ENCODE data around the gene KLK3. TPM values are rescaled to one million over a fixed set of nuclear protein-coding genes. Genes with fewer than 3 reads are reported as not detected.

The KLK3 gene
- total and polyA plus RNA-seq, 5 donors from 2014 or later, result not detected

DNA sequence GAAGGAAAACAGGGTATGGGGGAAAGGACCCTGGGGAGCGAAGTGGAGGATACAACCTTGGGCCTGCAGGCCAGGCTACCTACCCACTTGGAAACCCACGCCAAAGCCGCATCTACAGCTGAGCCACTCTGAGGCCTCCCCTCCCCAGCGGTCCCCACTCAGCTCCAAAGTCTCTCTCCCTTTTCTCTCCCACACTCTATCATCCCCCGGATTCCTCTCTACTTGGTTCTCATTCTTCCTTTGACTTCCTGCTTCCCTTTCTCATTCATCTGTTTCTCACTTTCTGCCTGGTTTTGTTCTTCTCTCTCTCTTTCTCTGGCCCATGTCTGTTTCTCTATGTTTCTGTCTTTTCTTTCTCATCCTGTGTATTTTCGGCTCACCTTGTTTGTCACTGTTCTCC lies 2.7 kb downstream of the KLK3 start:
- peak overlapping the region in 1 of 3 donors; percentile 10 for H3K27ac Mint-ChIP-seq
- peaks cover 24% of the 10 kb centered on the region for H3K27me3 Mint-ChIP-seq

DNA sequence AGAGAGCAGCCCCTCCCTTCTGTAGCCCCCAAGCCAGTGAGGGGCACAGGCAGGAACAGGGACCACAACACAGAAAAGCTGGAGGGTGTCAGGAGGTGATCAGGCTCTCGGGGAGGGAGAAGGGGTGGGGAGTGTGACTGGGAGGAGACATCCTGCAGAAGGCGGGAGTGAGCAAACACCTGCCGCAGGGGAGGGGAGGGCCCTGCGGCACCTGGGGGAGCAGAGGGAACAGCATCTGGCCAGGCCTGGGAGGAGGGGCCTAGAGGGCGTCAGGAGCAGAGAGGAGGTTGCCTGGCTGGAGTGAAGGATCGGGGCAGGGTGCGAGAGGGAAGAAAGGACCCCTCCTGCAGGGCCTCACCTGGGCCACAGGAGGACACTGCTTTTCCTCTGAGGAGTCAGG lies 4.2 kb downstream of the KLK3 start:
- no peaks in the 10 kb centered on the region for H3K4me1 ChIP-seq (ENCODE audit: control insufficient read depth, insufficient read depth, low read length, poor library complexity, severe bottlenecking)
- Mint-ChIP-seq H3K9me3 (peaks cover 0 to 15% (median 1%) of the 10 kb centered on the region in 7 donors), H3K4me1 (no peaks in the 10 kb centered on the region), H3K27me3 (peaks cover 29% of the 10 kb centered on the region), H3K4me3 (no peak overlapping the region), H3K27ac (no peak overlapping the region), H3K36me3 (no peaks in the 10 kb centered on the region)
- no peaks in the 10 kb centered on the region for H3K27me3 ChIP-seq (ENCODE audit: control insufficient read depth, insufficient read depth, low read length)
- no peak overlapping the region for H3K4me3 ChIP-seq (ENCODE audit: low read depth, low read length)
- DNase-seq, result no peak
- H3K27ac ChIP-seq (ENCODE audit: insufficient read depth, low read length, poor library complexity, severe bottlenecking), result no peak overlapping the region
- no peaks in the 10 kb centered on the region for H3K36me3 ChIP-seq (ENCODE audit: control insufficient read depth, insufficient read depth, low read length)
- no peak for ATAC-seq (ENCODE audit: low read depth in 2 of 2)
- peaks cover 0 to 4% of the 10 kb centered on the region in 2 experiments for H3K9me3 ChIP-seq (ENCODE audit: control insufficient read depth in 2 of 2, low read length in 2 of 2)

More for the DNA sequence above, 2.7 kb downstream of the KLK3 start:
- ATAC-seq (ENCODE audit: low read depth in 2 of 2) (no peak), DNase-seq (no peak)
- H3K4me3 Mint-ChIP-seq, result no peak overlapping the region
- Histone ChIP-seq H3K27ac (ENCODE audit: insufficient read depth, low read length, poor library complexity, severe bottlenecking) (no peak overlapping the region), H3K4me3 (ENCODE audit: low read depth, low read length) (no peak overlapping the region), H3K9me3 (ENCODE audit: control insufficient read depth in 2 of 2, low read length in 2 of 2) (peaks cover 0 to 4% of the 10 kb centered on the region in 2 experiments), H3K36me3 (ENCODE audit: control insufficient read depth, insufficient read depth, low read length) (no peaks in the 10 kb centered on the region), H3K27me3 (ENCODE audit: control insufficient read depth, insufficient read depth, low read length) (no peaks in the 10 kb centered on the region), H3K4me1 (ENCODE audit: control insufficient read depth, insufficient read depth, low read length, poor library complexity, severe bottlenecking) (no peaks in the 10 kb centered on the region)
- H3K4me1 Mint-ChIP-seq, result no peaks in the 10 kb centered on the region
- H3K9me3 Mint-ChIP-seq, result peaks cover 0 to 15% (median 0%) of the 10 kb centered on the region in 7 donors
- no peaks in the 10 kb centered on the region for H3K36me3 Mint-ChIP-seq

DNA sequence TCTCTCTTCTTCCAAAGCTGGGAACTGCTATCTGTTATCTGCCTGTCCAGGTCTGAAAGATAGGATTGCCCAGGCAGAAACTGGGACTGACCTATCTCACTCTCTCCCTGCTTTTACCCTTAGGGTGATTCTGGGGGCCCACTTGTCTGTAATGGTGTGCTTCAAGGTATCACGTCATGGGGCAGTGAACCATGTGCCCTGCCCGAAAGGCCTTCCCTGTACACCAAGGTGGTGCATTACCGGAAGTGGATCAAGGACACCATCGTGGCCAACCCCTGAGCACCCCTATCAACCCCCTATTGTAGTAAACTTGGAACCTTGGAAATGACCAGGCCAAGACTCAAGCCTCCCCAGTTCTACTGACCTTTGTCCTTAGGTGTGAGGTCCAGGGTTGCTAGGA lies 5.1 kb downstream of the KLK3 start:
- no peak overlapping the region for H3K4me3 Mint-ChIP-seq
- no peaks in the 10 kb centered on the region for H3K4me1 ChIP-seq (ENCODE audit: control insufficient read depth, insufficient read depth, low read length, poor library complexity, severe bottlenecking)
- H3K4me3 ChIP-seq (ENCODE audit: low read depth, low read length), result no peak overlapping the region
- peaks cover 0 to 4% of the 10 kb centered on the region in 2 experiments for H3K9me3 ChIP-seq (ENCODE audit: control insufficient read depth in 2 of 2, low read length in 2 of 2)
- no peak overlapping the region for H3K27ac ChIP-seq (ENCODE audit: insufficient read depth, low read length, poor library complexity, severe bottlenecking)
- DNase-seq, result no peak
- H3K27me3 ChIP-seq (ENCODE audit: control insufficient read depth, insufficient read depth, low read length), result no peaks in the 10 kb centered on the region
- no peak for ATAC-seq (ENCODE audit: low read depth in 2 of 2)
- H3K4me1 Mint-ChIP-seq, result no peaks in the 10 kb centered on the region
- peaks cover 0 to 15% (median 1%) of the 10 kb centered on the region in 7 donors for H3K9me3 Mint-ChIP-seq
- H3K36me3 Mint-ChIP-seq, result no peaks in the 10 kb centered on the region
- no peak overlapping the region for H3K27ac Mint-ChIP-seq
- H3K36me3 ChIP-seq (ENCODE audit: control insufficient read depth, insufficient read depth, low read length), result no peaks in the 10 kb centered on the region
- H3K27me3 Mint-ChIP-seq, result peaks cover 29% of the 10 kb centered on the region

DNA sequence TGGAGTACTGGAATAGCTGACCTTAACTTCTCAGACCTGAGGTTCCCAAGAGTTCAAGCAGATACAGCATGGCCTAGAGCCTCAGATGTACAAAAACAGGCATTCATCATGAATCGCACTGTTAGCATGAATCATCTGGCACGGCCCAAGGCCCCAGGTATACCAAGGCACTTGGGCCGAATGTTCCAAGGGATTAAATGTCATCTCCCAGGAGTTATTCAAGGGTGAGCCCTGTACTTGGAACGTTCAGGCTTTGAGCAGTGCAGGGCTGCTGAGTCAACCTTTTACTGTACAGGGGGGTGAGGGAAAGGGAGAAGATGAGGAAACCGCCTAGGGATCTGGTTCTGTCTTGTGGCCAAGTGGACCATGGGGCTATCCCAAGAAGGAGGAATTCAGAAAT lies 6.3 kb downstream of the KLK3 start:
- Mint-ChIP-seq H3K36me3 (no peaks in the 10 kb centered on the region), H3K9me3 (peaks cover 0 to 15% (median 0%) of the 10 kb centered on the region in 7 donors), H3K27me3 (peaks cover 30% of the 10 kb centered on the region), H3K27ac (no peak overlapping the region), H3K4me1 (no peaks in the 10 kb centered on the region), H3K4me3 (no peak overlapping the region)
- no peaks in the 10 kb centered on the region for H3K4me1 ChIP-seq (ENCODE audit: control insufficient read depth, insufficient read depth, low read length, poor library complexity, severe bottlenecking)
- no peaks in the 10 kb centered on the region for H3K27me3 ChIP-seq (ENCODE audit: control insufficient read depth, insufficient read depth, low read length)
- H3K4me3 ChIP-seq (ENCODE audit: low read depth, low read length), result no peak overlapping the region
- no peak overlapping the region for H3K27ac ChIP-seq (ENCODE audit: insufficient read depth, low read length, poor library complexity, severe bottlenecking)
- ATAC-seq (ENCODE audit: low read depth in 2 of 2), result no peak
- H3K36me3 ChIP-seq (ENCODE audit: control insufficient read depth, insufficient read depth, low read length), result no peaks in the 10 kb centered on the region
- DNase-seq, result no peak
- peaks cover 0 to 4% of the 10 kb centered on the region in 2 experiments for H3K9me3 ChIP-seq (ENCODE audit: control insufficient read depth in 2 of 2, low read length in 2 of 2)

DNA sequence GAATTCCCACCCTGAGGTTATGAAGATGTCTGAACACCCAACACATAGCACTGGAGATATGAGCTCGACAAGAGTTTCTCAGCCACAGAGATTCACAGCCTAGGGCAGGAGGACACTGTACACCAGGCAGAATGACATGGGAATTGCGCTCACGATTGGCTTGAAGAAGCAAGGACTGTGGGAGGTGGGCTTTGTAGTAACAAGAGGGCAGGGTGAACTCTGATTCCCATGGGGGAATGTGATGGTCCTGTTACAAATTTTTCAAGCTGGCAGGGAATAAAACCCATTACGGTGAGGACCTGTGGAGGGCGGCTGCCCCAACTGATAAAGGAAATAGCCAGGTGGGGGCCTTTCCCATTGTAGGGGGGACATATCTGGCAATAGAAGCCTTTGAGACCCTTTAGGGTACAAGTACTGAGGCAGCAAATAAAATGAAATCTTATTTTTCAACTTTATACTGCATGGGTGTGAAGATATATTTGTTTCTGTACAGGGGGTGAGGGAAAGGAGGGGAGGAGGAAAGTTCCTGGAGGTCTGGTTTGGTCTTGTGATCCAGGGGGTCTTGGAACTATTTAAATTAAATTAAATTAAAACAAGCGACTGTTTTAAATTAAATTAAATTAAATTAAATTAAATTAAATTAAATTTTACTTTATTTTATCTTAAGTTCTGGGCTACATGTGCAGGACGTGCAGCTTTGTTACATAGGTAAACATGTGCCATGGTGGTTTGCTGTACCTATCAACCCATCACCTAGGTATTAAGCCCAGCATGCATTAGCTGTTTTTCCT lies 7.0 kb downstream of the KLK3 start:
- H3K4me3 Mint-ChIP-seq, result no peak overlapping the region
- no peak overlapping the region for H3K27ac ChIP-seq (ENCODE audit: insufficient read depth, low read length, poor library complexity, severe bottlenecking)
- no peak for ATAC-seq (ENCODE audit: low read depth in 2 of 2)
- H3K27me3 ChIP-seq (ENCODE audit: control insufficient read depth, insufficient read depth, low read length), result no peaks in the 10 kb centered on the region
- DNase-seq, result no peak
- no peaks in the 10 kb centered on the region for H3K36me3 Mint-ChIP-seq
- no peaks in the 10 kb centered on the region for H3K4me1 ChIP-seq (ENCODE audit: control insufficient read depth, insufficient read depth, low read length, poor library complexity, severe bottlenecking)
- no peak overlapping the region for H3K27ac Mint-ChIP-seq
- H3K4me1 Mint-ChIP-seq, result no peaks in the 10 kb centered on the region
- H3K27me3 Mint-ChIP-seq, result peaks cover 36% of the 10 kb centered on the region
- H3K4me3 ChIP-seq (ENCODE audit: low read depth, low read length), result no peak overlapping the region
- H3K36me3 ChIP-seq (ENCODE audit: control insufficient read depth, insufficient read depth, low read length), result no peaks in the 10 kb centered on the region
- H3K9me3 ChIP-seq (ENCODE audit: control insufficient read depth in 2 of 2, low read length in 2 of 2), result peaks cover 0 to 4% of the 10 kb centered on the region in 2 experiments
- peaks cover 0 to 15% (median 0%) of the 10 kb centered on the region in 7 donors for H3K9me3 Mint-ChIP-seq

DNA sequence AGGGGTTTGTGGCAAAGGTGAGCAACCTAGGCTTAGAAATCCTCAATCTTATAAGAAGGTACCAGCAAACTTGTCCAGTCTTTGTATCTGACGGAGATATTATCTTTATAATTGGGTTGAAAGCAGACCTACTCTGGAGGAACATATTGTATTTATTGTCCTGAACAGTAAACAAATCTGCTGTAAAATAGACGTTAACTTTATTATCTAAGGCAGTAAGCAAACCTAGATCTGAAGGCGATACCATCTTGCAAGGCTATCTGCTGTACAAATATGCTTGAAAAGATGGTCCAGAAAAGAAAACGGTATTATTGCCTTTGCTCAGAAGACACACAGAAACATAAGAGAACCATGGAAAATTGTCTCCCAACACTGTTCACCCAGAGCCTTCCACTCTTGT lies 14.8 kb downstream of the KLK3 start:
- H3K36me3 Mint-ChIP-seq, result no peaks in the 10 kb centered on the region
- H3K9me3 ChIP-seq (ENCODE audit: control insufficient read depth in 2 of 2, low read length in 2 of 2), result no peaks in the 10 kb centered on the region
- peaks cover 18% of the 10 kb centered on the region for H3K27me3 Mint-ChIP-seq
- no peaks in the 10 kb centered on the region for H3K9me3 Mint-ChIP-seq
- ATAC-seq (ENCODE audit: low read depth in 2 of 2), result no peak
- H3K27ac ChIP-seq (ENCODE audit: insufficient read depth, low read length, poor library complexity, severe bottlenecking), result no peak overlapping the region
- no peak overlapping the region for H3K27ac Mint-ChIP-seq
- H3K4me1 ChIP-seq (ENCODE audit: control insufficient read depth, insufficient read depth, low read length, poor library complexity, severe bottlenecking), result no peaks in the 10 kb centered on the region
- no peak overlapping the region for H3K4me3 ChIP-seq (ENCODE audit: low read depth, low read length)
- peaks cover 2% of the 10 kb centered on the region for H3K27me3 ChIP-seq (ENCODE audit: control insufficient read depth, insufficient read depth, low read length)
- DNase-seq, result no peak
- H3K4me1 Mint-ChIP-seq, result no peaks in the 10 kb centered on the region
- H3K36me3 ChIP-seq (ENCODE audit: control insufficient read depth, insufficient read depth, low read length), result no peaks in the 10 kb centered on the region
- no peak overlapping the region for H3K4me3 Mint-ChIP-seq

DNA sequence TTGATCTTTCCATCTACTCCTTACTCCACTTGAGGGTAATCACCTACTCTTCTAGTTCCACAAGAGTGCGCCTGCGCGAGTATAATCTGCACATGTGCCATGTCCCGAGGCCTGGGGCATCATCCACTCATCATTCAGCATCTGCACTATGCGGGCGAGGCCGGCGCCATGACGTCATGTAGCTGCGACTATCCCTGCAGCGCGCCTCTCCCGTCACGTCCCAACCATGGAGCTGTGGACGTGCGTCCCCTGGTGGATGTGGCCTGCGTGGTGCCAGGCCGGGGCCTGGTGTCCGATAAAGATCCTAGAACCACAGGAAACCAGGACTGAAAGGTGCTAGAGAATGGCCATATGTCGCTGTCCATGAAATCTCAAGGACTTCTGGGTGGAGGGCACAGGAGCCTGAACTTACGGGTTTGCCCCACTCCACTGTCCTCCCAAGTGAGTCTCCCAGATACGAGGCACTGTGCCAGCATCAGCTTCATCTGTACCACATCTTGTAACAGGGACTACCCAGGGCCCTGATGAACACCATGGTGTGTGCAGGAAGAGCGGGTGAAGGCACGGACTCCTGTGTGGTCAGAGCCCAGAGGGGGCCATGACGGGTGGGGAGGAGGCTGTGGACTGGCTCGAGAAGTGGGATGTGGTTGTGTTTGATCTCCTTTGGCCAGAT lies 15.8 kb downstream of the KLK3 start:
- H3K27me3 Mint-ChIP-seq, result peaks cover 18% of the 10 kb centered on the region
- ATAC-seq (ENCODE audit: low read depth in 2 of 2), result no peak
- peaks cover 2% of the 10 kb centered on the region for H3K27me3 ChIP-seq (ENCODE audit: control insufficient read depth, insufficient read depth, low read length)
- H3K27ac ChIP-seq (ENCODE audit: insufficient read depth, low read length, poor library complexity, severe bottlenecking), result no peak overlapping the region
- no peaks in the 10 kb centered on the region for H3K9me3 Mint-ChIP-seq
- DNase-seq, result no peak
- no peak overlapping the region for H3K4me3 Mint-ChIP-seq
- H3K27ac Mint-ChIP-seq, result no peak overlapping the region
- no peaks in the 10 kb centered on the region for H3K36me3 ChIP-seq (ENCODE audit: control insufficient read depth, insufficient read depth, low read length)
- H3K9me3 ChIP-seq (ENCODE audit: control insufficient read depth in 2 of 2, low read length in 2 of 2), result no peaks in the 10 kb centered on the region
- H3K4me3 ChIP-seq (ENCODE audit: low read depth, low read length), result no peak overlapping the region
- H3K4me1 ChIP-seq (ENCODE audit: control insufficient read depth, insufficient read depth, low read length, poor library complexity, severe bottlenecking), result no peaks in the 10 kb centered on the region
- no peaks in the 10 kb centered on the region for H3K4me1 Mint-ChIP-seq
- H3K36me3 Mint-ChIP-seq, result no peaks in the 10 kb centered on the region

Measured in CD4-positive, CD25-positive, alpha-beta regulatory T cell (primary cell).